Hepatocyte (in vitro differentiated cells): ENCODE measurements around the gene FOXL2NB. TPM values are rescaled to one million over a fixed set of nuclear protein-coding genes. Genes with fewer than 3 reads are reported as not detected.

Experiments used
- DNase-seq: peaks from one replicate; pipeline ENCODE4 v3.0.0-alpha.2; 2016; ENCODE audit warnings: low spot score
- H2AFZ ChIP-seq: fragments of 200-600 bp; sonication (generic); 2 replicates; pipeline ENCODE4 v1.6.0; 2016; ENCODE audit warnings: antibody characterized with exemption, mild to moderate bottlenecking
- H3K27ac ChIP-seq: fragments of 200-600 bp; sonication (generic); 2 replicates; pipeline ENCODE4 v1.5.1; 2016; ENCODE audit warnings: mild to moderate bottlenecking
- H3K27me3 ChIP-seq: fragments of 200-600 bp; sonication (generic); 2 replicates; pipeline ENCODE4 v1.6.1; 2016
- H3K36me3 ChIP-seq: fragments of 200-600 bp; sonication (generic); replicated peaks from 2 replicates; pipeline ENCODE4 v1.5.1; 2016; ENCODE audit warnings: low read depth; ENCODE audit not compliant: insufficient read depth
- H3K4me1 ChIP-seq: fragments of 200-600 bp; sonication (generic); 2 replicates; pipeline ENCODE4 v1.5.1; 2016; ENCODE audit warnings: mild to moderate bottlenecking, moderate library complexity; ENCODE audit not compliant: insufficient read depth
- H3K4me2 ChIP-seq: fragments of 200-600 bp; sonication (generic); 2 replicates; pipeline ENCODE4 v1.6.0; 2016
- H3K4me3 ChIP-seq: fragments of 200-600 bp; sonication (generic); 2 replicates; pipeline ENCODE4 v1.5.1; 2016; ENCODE audit warnings: mild to moderate bottlenecking
- H3K79me2 ChIP-seq: fragments of 200-600 bp; sonication (generic); 2 replicates; pipeline ENCODE4 v1.6.0; 2017; ENCODE audit warnings: mild to moderate bottlenecking
- H3K9me2 ChIP-seq: fragments of 200-600 bp; sonication (generic); replicated peaks from 2 replicates; pipeline ENCODE4 v1.6.0; 2017; ENCODE audit warnings: mild to moderate bottlenecking; ENCODE audit not compliant: insufficient read depth
- H3K9me3 ChIP-seq: fragments of 200-600 bp; sonication (generic); 2 replicates; pipeline ENCODE4 v1.5.1; 2016; ENCODE audit warnings: low read depth, mild to moderate bottlenecking
- H4K20me1 ChIP-seq: fragments of 200-600 bp; sonication (generic); 2 replicates; pipeline ENCODE4 v1.6.0; 2016; ENCODE audit warnings: mild to moderate bottlenecking; ENCODE audit not compliant: insufficient read depth, poor library complexity, severe bottlenecking
- CTCF ChIP-seq: fragments of 200-600 bp; sonication (generic); IDR thresholded peaks from 2 replicates; pipeline ENCODE4 v1.5.1; 2016; ENCODE audit warnings: antibody characterized with exemption, mild to moderate bottlenecking; ENCODE audit not compliant: poor library complexity
- EZH2 ChIP-seq: fragments of 200-600 bp; sonication (generic); IDR thresholded peaks from 2 replicates; pipeline ENCODE4 v1.6.1; 2016; ENCODE audit warnings: antibody characterized with exemption, mild to moderate bottlenecking, borderline replicate concordance
- EZH2phosphoT487 ChIP-seq: fragments of 200-600 bp; sonication (generic); IDR thresholded peaks from one replicate; pipeline ENCODE4 v1.6.1; 2018; ENCODE audit warnings: antibody characterized with exemption, mild to moderate bottlenecking, low read depth, moderate library complexity; ENCODE audit not compliant: unreplicated experiment, severe bottlenecking
- WGBS: methylation state at CpG from one replicate; pipeline ENCODE4 v1.1.6; 2016; ENCODE audit warnings: low lambda C conversion rate; ENCODE audit errors: missing lambda C conversion rate; 5-methylcytosine and 5-hydroxymethylcytosine counted together
- polyA plus RNA-seq: library from polyadenylated mRNA; unstranded; fragments of >200 nt; fragmentation: Nextera tagmentation; extraction: Ambion mirVana; gene quantifications from 2 replicates; pipeline ENCODE4 v1.2.1, GENCODE V29; 2016
- total RNA-seq: library from RNA; depleted of rRNA; stranded (reverse); fragments of >200 nt; gene quantifications from 2 replicates; pipeline ENCODE4 v1.2.3, GENCODE V29; 2014

FOXL2NB gene
- total and polyA plus RNA-seq, 2 experiments from 2014 or later, result not detected

GRCh38 chr3:138964264-138964663 lies 17.2 kb downstream of the FOXL2NB start:
- no peak for DNase-seq
- Histone ChIP-seq H3K4me3 (no peak overlapping the region), H3K4me2 (no peak overlapping the region), H2AFZ (no peak overlapping the region), H3K27me3 (peaks cover 4% of the 10 kb centered on the region), H3K36me3 (no peaks in the 10 kb centered on the region), H3K79me2 (no peaks in the 10 kb centered on the region), H4K20me1 (no peaks in the 10 kb centered on the region), H3K27ac (no peak overlapping the region), H3K9me3 (peaks cover 5% of the 10 kb centered on the region), H3K9me2 (no peaks in the 10 kb centered on the region), H3K4me1 (no peaks in the 10 kb centered on the region)
- 83% methylated on average over 2 of the region's 2 CpGs for WGBS
- TF ChIP-seq EZH2phosphoT487 (no peak), CTCF (no peak), EZH2 (no peak)

- no peaks in the 10 kb centered on the region for H3K4me1 ChIP-seq
- no peak for DNase-seq
- H4K20me1 ChIP-seq, result no peaks in the 10 kb centered on the region
- no peaks in the 10 kb centered on the region for H3K27me3 ChIP-seq
- H3K4me2 ChIP-seq, result no peak overlapping the region
- H3K9me2 ChIP-seq, result no peaks in the 10 kb centered on the region
- H3K9me3 ChIP-seq, result peaks cover 5% of the 10 kb centered on the region
- no peak overlapping the region for H3K27ac ChIP-seq
- H3K36me3 ChIP-seq, result no peaks in the 10 kb centered on the region
- H3K4me3 ChIP-seq, result no peak overlapping the region
- no peaks in the 10 kb centered on the region for H3K79me2 ChIP-seq
- H2AFZ ChIP-seq, result no peak overlapping the region
- TF ChIP-seq EZH2, result no peak
- no peak for TF ChIP-seq EZH2phosphoT487
- TF ChIP-seq CTCF, result no peak
Measured at GRCh38 chr3:138964923-138965322, 17.9 kb downstream of the FOXL2NB start.

- H3K9me3 ChIP-seq, result no peaks in the 10 kb centered on the region
- H2AFZ ChIP-seq, result no peak overlapping the region
- TF ChIP-seq CTCF, result no peak
- TF ChIP-seq EZH2phosphoT487, result no peak
- no peak for TF ChIP-seq EZH2
- no peaks in the 10 kb centered on the region for H3K9me2 ChIP-seq
- DNase-seq, result no peak
- H3K36me3 ChIP-seq, result no peaks in the 10 kb centered on the region
- H3K27ac ChIP-seq, result no peak overlapping the region
- 92% methylated on average over 6 of the region's 6 CpGs for WGBS
- peaks cover 4% of the 10 kb centered on the region for H3K27me3 ChIP-seq
- no peak overlapping the region for H3K4me2 ChIP-seq
- H4K20me1 ChIP-seq, result no peaks in the 10 kb centered on the region
- no peaks in the 10 kb centered on the region for H3K79me2 ChIP-seq
- H3K4me1 ChIP-seq, result no peaks in the 10 kb centered on the region
- H3K4me3 ChIP-seq, result no peak overlapping the region
Measured at GRCh38 chr3:138971766-138972320, 24.8 kb downstream of the FOXL2NB start.

GRCh38 chr3:138972941-138973340 lies 25.9 kb downstream of the FOXL2NB start:
- Histone ChIP-seq H3K4me2 (no peak overlapping the region), H3K9me2 (no peaks in the 10 kb centered on the region), H3K79me2 (no peaks in the 10 kb centered on the region), H3K27ac (no peak overlapping the region), H2AFZ (no peak overlapping the region), H3K4me1 (no peaks in the 10 kb centered on the region), H3K27me3 (peaks cover 4% of the 10 kb centered on the region), H4K20me1 (no peaks in the 10 kb centered on the region), H3K4me3 (no peak overlapping the region), H3K9me3 (no peaks in the 10 kb centered on the region), H3K36me3 (no peaks in the 10 kb centered on the region)
- TF ChIP-seq EZH2 (no peak), CTCF (no peak)
- 81% methylated on average over 5 of the region's 5 CpGs for WGBS
- DNase-seq, result no peak
